ENCODE results near the gene PCDHB7. TPM values are rescaled to one million over a fixed set of nuclear protein-coding genes. Genes with fewer than 3 reads are reported as not detected.
A peak's percentile ranks its signal among the peaks of the same experiment; 100 is the strongest.
"Not testable (repeated sequence)": the region's sequence is repeated elsewhere in the genome, so short reads cannot be mapped to it uniquely, and the experiment has no call there.

PCDHB7 gene
- total and polyA plus RNA-seq, 2 experiments from 2014 or later: 0.48 to 1.0 TPM

DNA sequence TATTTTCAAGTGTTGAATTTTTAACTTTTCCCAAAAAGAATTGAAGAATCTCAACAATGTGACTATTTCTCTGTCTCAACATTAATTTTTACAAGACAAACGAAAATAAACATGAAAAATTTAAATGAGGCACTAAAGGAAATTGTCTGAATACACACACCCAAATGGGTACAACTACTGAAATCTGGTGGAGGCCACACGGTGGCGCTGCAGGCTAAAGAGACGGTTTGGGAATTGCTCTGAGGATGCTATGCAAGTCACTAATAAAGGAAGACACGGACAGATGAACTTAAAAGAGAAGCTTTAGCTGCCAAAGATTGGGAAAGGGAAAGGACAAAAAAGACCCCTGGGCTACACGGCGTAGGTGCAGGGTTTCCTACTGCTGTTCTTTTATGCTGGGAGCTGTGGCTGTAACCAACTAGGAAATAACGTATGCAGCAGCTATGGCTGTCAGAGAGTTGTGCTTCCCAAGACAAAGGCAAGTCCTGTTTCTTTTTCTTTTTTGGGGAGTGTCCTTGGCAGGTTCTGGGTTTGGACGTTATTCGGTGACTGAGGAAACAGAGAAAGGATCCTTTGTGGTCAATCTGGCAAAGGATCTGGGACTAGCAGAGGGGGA lies 19.8 kb downstream of the PCDHB7 start, which contains the start of gene PCDHB10:
TSS of gene PCDHB10 (plus strand) at position 244 of the 616 bp plus-strand sequence. CDS start at position 444, 200 bp downstream.
- H3K9me2 ChIP-seq (ENCODE audit: insufficient read depth): no peaks in the 10 kb centered on the region
- H3K27ac Mint-ChIP-seq: no peak within 1 kb of the TSS
- no peaks in the 10 kb centered on the region for H3K4me1 ChIP-seq (ENCODE audit: insufficient read depth)
- H3K27me3 Mint-ChIP-seq (ENCODE audit: insufficient read depth, low read depth, poor library complexity): peaks cover 4% of the 10 kb centered on the region
- no peaks in the 10 kb centered on the region for H4K20me1 ChIP-seq (replicated peaks; ENCODE audit: insufficient read depth)
- H3K79me2 ChIP-seq (replicated peaks; ENCODE audit: insufficient read depth): no peaks in the 10 kb centered on the region
- peak; percentile 94 for ATAC-seq
- peak within 1 kb of the TSS; percentile 61 for H3K4me3 Mint-ChIP-seq
- no peaks in the 10 kb centered on the region for H3F3A ChIP-seq (replicated peaks; ENCODE audit: low read depth)
- peak within 1 kb of the TSS; percentile 69 for H3K4me2 ChIP-seq
- TF ChIP-seq CTCF (conservative IDR thresholded peaks at IDR 0.05; ENCODE audit: low read depth in 2 of 2) (peak; percentile 93 to 99), EZH2 (IDR thresholded peaks at IDR 0.05; ENCODE audit: low read depth, unreplicated experiment) (no peak)
- H3K4me1 Mint-ChIP-seq: peaks cover 5% of the 10 kb centered on the region; the same call in 1 of the 3 replicates
- no peaks in the 10 kb centered on the region for H3K27me3 ChIP-seq (ENCODE audit: insufficient read depth)
- H3K9me3 Mint-ChIP-seq: peaks cover 31% of the 10 kb centered on the region
- H3K36me3 Mint-ChIP-seq (ENCODE audit: low read depth): peaks cover 20% of the 10 kb centered on the region
- peak within 1 kb of the TSS; percentile 39; the same call in 1 of the 2 replicates for H3K4me3 ChIP-seq
- H3K36me3 ChIP-seq (ENCODE audit: insufficient read depth): no peaks in the 10 kb centered on the region; the same call in 1 of the 2 replicates
- peak; percentile 90 for DNase-seq (ENCODE audit: low spot score)
- peak within 1 kb of the TSS; percentile 75 for H2AFZ ChIP-seq
- no peak within 1 kb of the TSS for H3K27ac ChIP-seq (ENCODE audit: low read depth)

DNA sequence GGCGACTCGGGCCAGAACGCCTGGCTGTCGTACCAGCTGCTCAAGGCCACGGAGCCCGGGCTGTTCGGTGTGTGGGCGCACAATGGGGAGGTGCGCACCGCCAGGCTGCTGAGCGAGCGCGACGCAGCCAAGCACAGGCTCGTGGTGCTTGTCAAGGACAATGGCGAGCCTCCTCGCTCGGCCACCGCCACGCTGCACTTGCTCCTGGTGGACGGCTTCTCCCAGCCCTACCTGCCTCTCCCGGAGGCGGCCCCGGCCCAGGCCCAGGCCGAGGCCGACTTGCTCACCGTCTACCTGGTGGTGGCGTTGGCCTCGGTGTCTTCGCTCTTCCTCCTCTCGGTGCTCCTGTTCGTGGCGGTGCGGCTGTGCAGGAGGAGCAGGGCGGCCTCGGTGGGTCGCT lies 21.9 kb downstream of the PCDHB7 start:
- not testable (repeated sequence) for H4K20me1 ChIP-seq (replicated peaks; ENCODE audit: insufficient read depth); H3K36me3 ChIP-seq (ENCODE audit: insufficient read depth)
- peaks cover 16% of the 10 kb centered on the region for H3K36me3 Mint-ChIP-seq (ENCODE audit: low read depth)

DNA sequence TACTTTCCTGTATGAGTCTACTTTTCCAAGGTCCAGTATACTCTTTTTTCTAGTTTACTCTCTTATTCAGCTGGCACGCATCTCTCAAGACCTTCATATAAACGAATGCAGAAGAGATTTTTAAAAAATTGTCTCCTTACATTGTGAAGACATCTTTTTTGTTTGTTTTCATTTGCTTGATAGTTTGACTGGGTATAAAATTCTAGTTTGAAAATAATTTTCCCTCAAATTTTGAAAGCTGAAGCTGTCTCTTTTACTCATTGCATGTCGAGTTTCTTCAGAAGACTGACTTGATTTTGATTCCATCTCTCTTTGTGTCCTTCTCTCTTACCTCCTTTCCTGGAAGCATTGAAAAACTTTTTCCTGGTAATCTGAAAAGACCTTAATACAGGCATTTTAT lies 23.9 kb downstream of the PCDHB7 start:
- Histone ChIP-seq H3K9me2 (ENCODE audit: insufficient read depth) (no peaks in the 10 kb centered on the region), H4K20me1 (replicated peaks; ENCODE audit: insufficient read depth) (no peaks in the 10 kb centered on the region), H3K4me1 (ENCODE audit: insufficient read depth) (no peaks in the 10 kb centered on the region), H3K36me3 (ENCODE audit: insufficient read depth) (no peaks in the 10 kb centered on the region; the same call in 1 of the 2 replicates), H3F3A (replicated peaks; ENCODE audit: low read depth) (no peaks in the 10 kb centered on the region), H3K79me2 (replicated peaks; ENCODE audit: insufficient read depth) (no peaks in the 10 kb centered on the region), H3K27me3 (ENCODE audit: insufficient read depth) (no peaks in the 10 kb centered on the region), H2AFZ (no peak overlapping the region), H3K27ac (ENCODE audit: low read depth) (no peak overlapping the region), H3K4me2 (no peak overlapping the region), H3K4me3 (no peak overlapping the region)
- TF ChIP-seq, protein P1, sequence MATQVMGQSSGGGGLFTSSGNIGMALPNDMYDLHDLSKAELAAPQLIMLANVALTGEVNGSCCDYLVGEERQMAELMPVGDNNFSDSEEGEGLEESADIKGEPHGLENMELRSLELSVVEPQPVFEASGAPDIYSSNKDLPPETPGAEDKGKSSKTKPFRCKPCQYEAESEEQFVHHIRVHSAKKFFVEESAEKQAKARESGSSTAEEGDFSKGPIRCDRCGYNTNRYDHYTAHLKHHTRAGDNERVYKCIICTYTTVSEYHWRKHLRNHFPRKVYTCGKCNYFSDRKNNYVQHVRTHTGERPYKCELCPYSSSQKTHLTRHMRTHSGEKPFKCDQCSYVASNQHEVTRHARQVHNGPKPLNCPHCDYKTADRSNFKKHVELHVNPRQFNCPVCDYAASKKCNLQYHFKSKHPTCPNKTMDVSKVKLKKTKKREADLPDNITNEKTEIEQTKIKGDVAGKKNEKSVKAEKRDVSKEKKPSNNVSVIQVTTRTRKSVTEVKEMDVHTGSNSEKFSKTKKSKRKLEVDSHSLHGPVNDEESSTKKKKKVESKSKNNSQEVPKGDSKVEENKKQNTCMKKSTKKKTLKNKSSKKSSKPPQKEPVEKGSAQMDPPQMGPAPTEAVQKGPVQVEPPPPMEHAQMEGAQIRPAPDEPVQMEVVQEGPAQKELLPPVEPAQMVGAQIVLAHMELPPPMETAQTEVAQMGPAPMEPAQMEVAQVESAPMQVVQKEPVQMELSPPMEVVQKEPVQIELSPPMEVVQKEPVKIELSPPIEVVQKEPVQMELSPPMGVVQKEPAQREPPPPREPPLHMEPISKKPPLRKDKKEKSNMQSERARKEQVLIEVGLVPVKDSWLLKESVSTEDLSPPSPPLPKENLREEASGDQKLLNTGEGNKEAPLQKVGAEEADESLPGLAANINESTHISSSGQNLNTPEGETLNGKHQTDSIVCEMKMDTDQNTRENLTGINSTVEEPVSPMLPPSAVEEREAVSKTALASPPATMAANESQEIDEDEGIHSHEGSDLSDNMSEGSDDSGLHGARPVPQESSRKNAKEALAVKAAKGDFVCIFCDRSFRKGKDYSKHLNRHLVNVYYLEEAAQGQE (IDR thresholded peaks at IDR 0.05; ENCODE audit: unreplicated experiment): no peak
- TF ChIP-seq EZH2 (IDR thresholded peaks at IDR 0.05; ENCODE audit: low read depth, unreplicated experiment) (no peak), CTCF (conservative IDR thresholded peaks at IDR 0.05; ENCODE audit: low read depth in 2 of 2) (no peak), ZNF114 (CRISPR knock-in tag; IDR thresholded peaks at IDR 0.05) (no peak)
- Mint-ChIP-seq H3K27ac (no peak overlapping the region), H3K36me3 (ENCODE audit: low read depth) (peaks cover 22% of the 10 kb centered on the region), H3K4me3 (no peak overlapping the region), H3K4me1 (peaks cover 7% of the 10 kb centered on the region; the same call in 1 of the 3 replicates), H3K9me3 (peaks cover 39% of the 10 kb centered on the region), H3K27me3 (ENCODE audit: insufficient read depth, low read depth, poor library complexity) (peaks cover 4% of the 10 kb centered on the region)
- DNase-seq (ENCODE audit: low spot score): no peak
- ATAC-seq: no peak

More for the DNA sequence above, 21.9 kb downstream of the PCDHB7 start:
- not testable (repeated sequence) for H3K4me2 ChIP-seq; ATAC-seq; H3K79me2 ChIP-seq (replicated peaks; ENCODE audit: insufficient read depth); H3K9me2 ChIP-seq (ENCODE audit: insufficient read depth); H3K27ac Mint-ChIP-seq; DNase-seq (ENCODE audit: low spot score); H2AFZ ChIP-seq; H3K4me1 Mint-ChIP-seq; H3K27me3 Mint-ChIP-seq (ENCODE audit: insufficient read depth, low read depth, poor library complexity); H3K27me3 ChIP-seq (ENCODE audit: insufficient read depth); H3F3A ChIP-seq (replicated peaks; ENCODE audit: low read depth); H3K4me1 ChIP-seq (ENCODE audit: insufficient read depth); H3K4me3 Mint-ChIP-seq; H3K27ac ChIP-seq (ENCODE audit: low read depth); H3K4me3 ChIP-seq
- peaks cover 28% of the 10 kb centered on the region for H3K9me3 Mint-ChIP-seq
